GM18498 (cell line): ENCODE results near the gene C15orf61.

Source experiments
- ATAC-seq: cut with Tn5 transposase; IDR thresholded peaks from one replicate; pipeline ENCODE4 v1.9.1; 2021; ENCODE audit warnings: mild to moderate bottlenecking, moderate library complexity; ENCODE audit not compliant: unreplicated experiment

C15orf61 gene

GRCh38 chr15:67579164-67579563 is 58.2 kb downstream of the C15orf61 start:
- no peak for ATAC-seq
